Measurements from ENCODE around the gene ARHGAP42. TPM values are rescaled to one million over a fixed set of nuclear protein-coding genes. Genes with fewer than 3 reads are reported as not detected.

The ARHGAP42 gene
- polyA plus RNA-seq, 3 donors: 0.13 TPM; not detected in 2

DNA sequence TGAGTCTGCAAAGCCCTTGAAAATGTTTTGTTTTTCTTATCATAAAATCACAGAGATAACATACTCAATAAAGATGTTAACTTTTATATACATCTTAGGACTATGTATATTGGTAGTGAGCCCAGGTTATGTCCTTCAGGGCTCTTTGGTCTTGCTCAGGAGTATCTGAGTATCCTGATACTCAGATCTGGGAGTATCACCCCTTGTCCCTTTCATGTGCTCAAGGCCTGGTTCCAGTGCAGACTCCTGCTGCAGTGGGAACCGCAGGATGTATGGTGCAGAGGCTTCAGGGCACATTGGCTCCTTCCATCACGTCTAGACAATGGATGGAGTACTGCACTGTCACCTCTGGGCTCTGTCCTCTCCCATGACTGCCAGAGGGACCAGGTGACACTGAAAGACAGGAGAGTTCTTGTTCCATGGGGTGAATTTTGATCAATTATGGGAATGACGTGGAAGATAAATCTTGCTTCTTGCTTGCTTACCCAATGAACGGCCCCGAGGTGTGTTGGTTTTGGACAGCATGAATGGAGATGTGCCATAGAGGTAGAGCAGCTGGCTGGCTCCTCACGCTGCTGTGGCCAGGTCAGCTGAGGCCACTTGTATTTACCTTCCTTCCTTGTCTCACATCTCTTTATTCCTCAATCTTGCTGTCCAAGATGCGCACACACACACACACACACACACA is 215.5 kb downstream of the ARHGAP42 start:
- no peak overlapping the region for H3K9ac ChIP-seq (ENCODE audit: insufficient read depth, low read length, poor library complexity, severe bottlenecking)
- H3K27me3 Mint-ChIP-seq (ENCODE audit: low read depth in 3 of 3): no peaks in the 10 kb centered on the region
- no peaks in the 10 kb centered on the region for H3K4me1 ChIP-seq (ENCODE audit: control insufficient read depth in 1 of 2, insufficient read depth in 2 of 2, low read length in 2 of 2)
- DNase-seq: no peak
- H4K20me1 ChIP-seq (ENCODE audit: insufficient read depth, low read length): no peaks in the 10 kb centered on the region
- peaks cover 0 to 5% of the 10 kb centered on the region in 2 donors for H3K9me3 ChIP-seq (replicated peaks in 1 of 2; ENCODE audit: control insufficient read depth in 1 of 2, insufficient read depth in 1 of 2, low read length in 2 of 2)
- no peaks in the 10 kb centered on the region for H3K27me3 ChIP-seq (ENCODE audit: control insufficient read depth in 2 of 2, insufficient read depth in 2 of 2, low read length in 2 of 2)
- 83% methylated on average over 5 of the region's 7 CpGs for WGBS (ENCODE audit: insufficient coverage)
- TF ChIP-seq, protein P1, sequence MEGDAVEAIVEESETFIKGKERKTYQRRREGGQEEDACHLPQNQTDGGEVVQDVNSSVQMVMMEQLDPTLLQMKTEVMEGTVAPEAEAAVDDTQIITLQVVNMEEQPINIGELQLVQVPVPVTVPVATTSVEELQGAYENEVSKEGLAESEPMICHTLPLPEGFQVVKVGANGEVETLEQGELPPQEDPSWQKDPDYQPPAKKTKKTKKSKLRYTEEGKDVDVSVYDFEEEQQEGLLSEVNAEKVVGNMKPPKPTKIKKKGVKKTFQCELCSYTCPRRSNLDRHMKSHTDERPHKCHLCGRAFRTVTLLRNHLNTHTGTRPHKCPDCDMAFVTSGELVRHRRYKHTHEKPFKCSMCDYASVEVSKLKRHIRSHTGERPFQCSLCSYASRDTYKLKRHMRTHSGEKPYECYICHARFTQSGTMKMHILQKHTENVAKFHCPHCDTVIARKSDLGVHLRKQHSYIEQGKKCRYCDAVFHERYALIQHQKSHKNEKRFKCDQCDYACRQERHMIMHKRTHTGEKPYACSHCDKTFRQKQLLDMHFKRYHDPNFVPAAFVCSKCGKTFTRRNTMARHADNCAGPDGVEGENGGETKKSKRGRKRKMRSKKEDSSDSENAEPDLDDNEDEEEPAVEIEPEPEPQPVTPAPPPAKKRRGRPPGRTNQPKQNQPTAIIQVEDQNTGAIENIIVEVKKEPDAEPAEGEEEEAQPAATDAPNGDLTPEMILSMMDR (IDR thresholded peaks at IDR 0.05): no peak
- no peak overlapping the region for H3K27ac ChIP-seq (ENCODE audit: low read depth in 1 of 2, low read length in 2 of 2)
- H3K36me3 ChIP-seq (replicated peaks in 1 of 2; ENCODE audit: control insufficient read depth in 1 of 2, insufficient read depth in 2 of 2, low read length in 2 of 2): no peaks in the 10 kb centered on the region
- no peak overlapping the region for H3K4me2 ChIP-seq (replicated peaks; ENCODE audit: extremely low read depth, low read length, poor library complexity, severe bottlenecking)
- H3K4me1 Mint-ChIP-seq: no peaks in the 10 kb centered on the region
- intact Hi-C loops (cut with micrococcal nuclease): no loop called here
- H2AFZ ChIP-seq (ENCODE audit: insufficient read depth, low read depth, low read length, poor library complexity, severe bottlenecking): no peak overlapping the region
- H3K36me3 Mint-ChIP-seq: no peaks in the 10 kb centered on the region
- H3K4me3 Mint-ChIP-seq: no peak overlapping the region
- no peak overlapping the region for H3K27ac Mint-ChIP-seq
- H3K9me3 Mint-ChIP-seq: peaks cover 0 to 8% (median 3%) of the 10 kb centered on the region in 7 donors
- no peak overlapping the region for H3K4me3 ChIP-seq (replicated peaks in 1 of 3; ENCODE audit: low read depth in 2 of 3, low read length in 3 of 3)
- H3K79me2 ChIP-seq (ENCODE audit: insufficient read depth, low read length): no peaks in the 10 kb centered on the region

DNA sequence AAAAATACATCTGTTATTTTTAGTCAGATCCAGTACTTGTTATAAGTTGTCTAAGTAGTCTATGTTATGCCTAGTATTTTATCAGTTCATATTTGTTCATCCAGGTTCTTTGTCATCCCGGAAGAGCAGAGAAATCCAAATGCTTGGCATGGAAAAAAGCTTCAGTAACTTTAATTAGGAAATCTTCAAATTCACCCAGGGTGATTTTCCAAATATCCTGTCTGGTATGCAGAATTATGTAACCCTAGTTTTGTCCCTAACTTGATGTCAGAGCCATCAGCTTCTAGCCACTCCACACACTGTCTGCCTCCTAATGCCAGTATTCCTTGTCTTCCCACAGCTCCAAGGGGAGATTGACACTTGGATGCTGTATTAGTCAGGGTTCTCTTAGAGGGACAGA is 216.2 kb downstream of the ARHGAP42 start:
- no CpG with 5 or more reads among the region's 1 CpG for WGBS (ENCODE audit: insufficient coverage)
- H3K4me1 Mint-ChIP-seq: no peaks in the 10 kb centered on the region
- no peaks in the 10 kb centered on the region for H3K27me3 ChIP-seq (ENCODE audit: control insufficient read depth in 2 of 2, insufficient read depth in 2 of 2, low read length in 2 of 2)
- no peak overlapping the region for H3K27ac ChIP-seq (ENCODE audit: low read depth in 1 of 2, low read length in 2 of 2)
- H3K9me3 Mint-ChIP-seq: peaks cover 0 to 8% (median 3%) of the 10 kb centered on the region in 7 donors
- no peaks in the 10 kb centered on the region for H3K36me3 ChIP-seq (replicated peaks in 1 of 2; ENCODE audit: control insufficient read depth in 1 of 2, insufficient read depth in 2 of 2, low read length in 2 of 2)
- no peak overlapping the region for H3K4me3 Mint-ChIP-seq
- no peak overlapping the region for H3K4me3 ChIP-seq (replicated peaks in 1 of 3; ENCODE audit: low read depth in 2 of 3, low read length in 3 of 3)
- H3K4me2 ChIP-seq (replicated peaks; ENCODE audit: extremely low read depth, low read length, poor library complexity, severe bottlenecking): no peak overlapping the region
- peaks cover 0 to 5% of the 10 kb centered on the region in 2 donors for H3K9me3 ChIP-seq (replicated peaks in 1 of 2; ENCODE audit: control insufficient read depth in 1 of 2, insufficient read depth in 1 of 2, low read length in 2 of 2)
- no peaks in the 10 kb centered on the region for H3K36me3 Mint-ChIP-seq
- H3K79me2 ChIP-seq (ENCODE audit: insufficient read depth, low read length): no peaks in the 10 kb centered on the region
- no peaks in the 10 kb centered on the region for H4K20me1 ChIP-seq (ENCODE audit: insufficient read depth, low read length)
- H3K27ac Mint-ChIP-seq: no peak overlapping the region
- H3K9ac ChIP-seq (ENCODE audit: insufficient read depth, low read length, poor library complexity, severe bottlenecking): no peak overlapping the region
- intact Hi-C loops (cut with micrococcal nuclease): no loop called here
- TF ChIP-seq, protein P1 (IDR thresholded peaks at IDR 0.05): no peak
- H3K4me1 ChIP-seq (ENCODE audit: control insufficient read depth in 1 of 2, insufficient read depth in 2 of 2, low read length in 2 of 2): no peaks in the 10 kb centered on the region
- no peaks in the 10 kb centered on the region for H3K27me3 Mint-ChIP-seq (ENCODE audit: low read depth in 3 of 3)
- H2AFZ ChIP-seq (ENCODE audit: insufficient read depth, low read depth, low read length, poor library complexity, severe bottlenecking): no peak overlapping the region
- DNase-seq: no peak

All from CD14-positive monocyte (primary cell).